ENCODE data around the gene AP3D1.
"Not testable (repeated sequence)": the region's sequence is repeated elsewhere in the genome, so short reads cannot be mapped to it uniquely, and the experiment has no call there.

Gene AP3D1

GRCh38 chr19:2108251-2109016 lies 42.9 kb downstream of the AP3D1 start:
- no peak for DNase-seq

GRCh38 chr19:2103045-2103707 lies 48.2 kb downstream of the AP3D1 start:
- DNase-seq: no peak

- no peak for DNase-seq
Observed at GRCh38 chr19:2101417-2102335, 49.7 kb downstream of the AP3D1 start.

- DNase-seq: no peak
Observed at GRCh38 chr19:2100719-2101061, 50.7 kb downstream of the AP3D1 start.

- DNase-seq: no peak
Observed at GRCh38 chr19:2099937-2100718, 51.2 kb downstream of the AP3D1 start.

GRCh38 chr19:2099054-2099501 lies 52.3 kb downstream of the AP3D1 start:
- DNase-seq: no peak

GRCh38 chr19:2097886-2098327 lies 53.5 kb downstream of the AP3D1 start:
- no peak for DNase-seq

- DNase-seq: no peak
Observed at GRCh38 chr19:2097203-2097885, 54.0 kb downstream of the AP3D1 start.

GRCh38 chr19:2096480-2097202 lies 54.7 kb downstream of the AP3D1 start, which contains the start of gene IZUMO4:
Gene IZUMO4 (plus strand): TSS chr19:2096915. CDS start chr19:2096946, 31 bp downstream.
- DNase-seq: peak; percentile 98

GRCh38 chr19:2096034-2096479 lies 55.3 kb downstream of the AP3D1 start, which contains the start of gene MOB3A:
Gene MOB3A (minus strand): TSS chr19:2096326. CDS start chr19:2078560, 17,766 bp downstream.
- peak; percentile 98 for DNase-seq

- not testable (repeated sequence) for DNase-seq
Observed at GRCh38 chr19:2091926-2092525, 59.3 kb downstream of the AP3D1 start.

GRCh38 chr19:2089727-2090053 lies 61.7 kb downstream of the AP3D1 start:
- no peak for DNase-seq

GRCh38 chr19:2089001-2089711 lies 62.2 kb downstream of the AP3D1 start:
- DNase-seq: no peak

GRCh38 chr19:2087621-2088100 lies 63.7 kb downstream of the AP3D1 start:
- no peak for DNase-seq

- DNase-seq: not testable (repeated sequence)
Observed at GRCh38 chr19:2086695-2087620, 64.4 kb downstream of the AP3D1 start.

GRCh38 chr19:2084993-2085720 lies 66.2 kb downstream of the AP3D1 start:
- DNase-seq: no peak

GRCh38 chr19:2083174-2083854 lies 68.1 kb downstream of the AP3D1 start:
- DNase-seq: no peak

All from NCI-H446 treated with DMSO at 0.1 percent for 48 hours (cell line).